Osteoblast (primary cell): Measurements from ENCODE around the gene GATB. TPM values are rescaled to one million over a fixed set of nuclear protein-coding genes. Genes with fewer than 3 reads are reported as not detected.
A peak's percentile ranks its signal among the peaks of the same experiment; 100 is the strongest.

Experiments
- DNase-seq: peaks from one replicate; pipeline ENCODE4 v3.0.0; 2011; ENCODE audit warnings: low spot score, mixed read lengths; ENCODE audit not compliant: insufficient read length; ENCODE audit errors: missing footprints
- H2AFZ ChIP-seq: 2 replicates; pipeline ENCODE4 v1.6.0; 2011; ENCODE audit warnings: mild to moderate bottlenecking, low read length
- H3K27ac ChIP-seq: 2 replicates; pipeline ENCODE4 v1.5.1; 2011; ENCODE audit warnings: mild to moderate bottlenecking, low read depth, low read length, moderate library complexity
- H3K27me3 ChIP-seq: 2 replicates; pipeline ENCODE4 v1.6.0; 2012; ENCODE audit warnings: mild to moderate bottlenecking, control low read depth, inconsistent platforms, low read length, moderate library complexity; ENCODE audit not compliant: insufficient read depth
- H3K36me3 ChIP-seq: 2 replicates; pipeline ENCODE4 v1.5.1; 2011; ENCODE audit warnings: mild to moderate bottlenecking, low read length, control low read depth, moderate library complexity; ENCODE audit not compliant: insufficient read depth
- H3K4me1 ChIP-seq: 2 replicates; pipeline ENCODE4 v1.5.1; 2011; ENCODE audit warnings: mild to moderate bottlenecking, low read length, control low read depth, moderate library complexity; ENCODE audit not compliant: insufficient read depth
- H3K4me2 ChIP-seq: 2 replicates; pipeline ENCODE4 v1.6.0; 2011; ENCODE audit warnings: mild to moderate bottlenecking, low read length; ENCODE audit not compliant: insufficient read depth
- H3K4me3 ChIP-seq: fragments of 200-600 bp; sonication (generic); 3 replicates; pipeline ENCODE4 v1.5.1; 2012; ENCODE audit warnings: mild to moderate bottlenecking, low read length, inconsistent platforms; ENCODE audit not compliant: insufficient read depth
- H3K79me2 ChIP-seq: 2 replicates; pipeline ENCODE4 v1.6.0; 2012; ENCODE audit warnings: mild to moderate bottlenecking, low read length, control low read depth, inconsistent platforms; ENCODE audit not compliant: insufficient read depth
- H3K9me3 ChIP-seq: 2 replicates; pipeline ENCODE4 v1.5.1; 2011; ENCODE audit warnings: low read depth, low read length, control low read depth
- H4K20me1 ChIP-seq: 2 replicates; pipeline ENCODE4 v1.6.0; 2012; ENCODE audit warnings: mild to moderate bottlenecking, low read length, control low read depth; ENCODE audit not compliant: insufficient read depth
- total RNA-seq: library from RNA; depleted of rRNA; stranded (reverse); fragments of >200 nt; gene quantifications from 2 replicates; pipeline ENCODE4 v1.2.3, GENCODE V29; 2012
- TF ChIP-seq, protein P1 (sequence below): IDR thresholded peaks from 2 replicates; pipeline ENCODE4 v1.5.1; 2011; ENCODE audit warnings: mild to moderate bottlenecking, low read depth, low read length, moderate library complexity; ENCODE audit errors: extremely low read depth

The GATB gene
- total RNA-seq, 1 donor: 14.1 TPM

DNA sequence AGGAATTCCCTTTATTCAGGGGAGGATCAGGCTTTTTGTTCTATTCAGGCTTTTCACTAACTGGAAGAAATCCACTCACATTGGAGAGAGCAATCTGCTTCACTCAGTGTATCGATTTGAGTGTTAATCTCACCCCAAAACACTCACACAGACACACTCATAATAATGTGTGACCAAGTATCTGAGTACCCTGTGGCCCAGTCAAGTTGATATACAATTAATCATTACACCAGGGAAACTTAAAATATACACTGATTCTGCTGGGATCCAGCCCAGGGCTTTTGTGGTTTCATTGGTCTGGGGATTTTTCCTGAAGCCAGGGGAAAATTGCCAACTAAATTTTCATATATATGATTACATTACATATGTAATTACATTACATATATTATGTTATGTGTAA is 44.0 kb upstream of the GATB start:
- Histone ChIP-seq H3K27ac (no peak overlapping the region), H4K20me1 (no peaks in the 10 kb centered on the region), H3K4me1 (peaks cover 27% of the 10 kb centered on the region), H3K9me3 (no peaks in the 10 kb centered on the region), H3K4me2 (no peak overlapping the region), H2AFZ (peak overlapping the region; percentile 3), H3K27me3 (no peaks in the 10 kb centered on the region), H3K4me3 (no peak overlapping the region), H3K36me3 (no peaks in the 10 kb centered on the region), H3K79me2 (no peaks in the 10 kb centered on the region)
- TF ChIP-seq, protein P1, sequence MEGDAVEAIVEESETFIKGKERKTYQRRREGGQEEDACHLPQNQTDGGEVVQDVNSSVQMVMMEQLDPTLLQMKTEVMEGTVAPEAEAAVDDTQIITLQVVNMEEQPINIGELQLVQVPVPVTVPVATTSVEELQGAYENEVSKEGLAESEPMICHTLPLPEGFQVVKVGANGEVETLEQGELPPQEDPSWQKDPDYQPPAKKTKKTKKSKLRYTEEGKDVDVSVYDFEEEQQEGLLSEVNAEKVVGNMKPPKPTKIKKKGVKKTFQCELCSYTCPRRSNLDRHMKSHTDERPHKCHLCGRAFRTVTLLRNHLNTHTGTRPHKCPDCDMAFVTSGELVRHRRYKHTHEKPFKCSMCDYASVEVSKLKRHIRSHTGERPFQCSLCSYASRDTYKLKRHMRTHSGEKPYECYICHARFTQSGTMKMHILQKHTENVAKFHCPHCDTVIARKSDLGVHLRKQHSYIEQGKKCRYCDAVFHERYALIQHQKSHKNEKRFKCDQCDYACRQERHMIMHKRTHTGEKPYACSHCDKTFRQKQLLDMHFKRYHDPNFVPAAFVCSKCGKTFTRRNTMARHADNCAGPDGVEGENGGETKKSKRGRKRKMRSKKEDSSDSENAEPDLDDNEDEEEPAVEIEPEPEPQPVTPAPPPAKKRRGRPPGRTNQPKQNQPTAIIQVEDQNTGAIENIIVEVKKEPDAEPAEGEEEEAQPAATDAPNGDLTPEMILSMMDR: no peak
- DNase-seq: peak; percentile 17

DNA sequence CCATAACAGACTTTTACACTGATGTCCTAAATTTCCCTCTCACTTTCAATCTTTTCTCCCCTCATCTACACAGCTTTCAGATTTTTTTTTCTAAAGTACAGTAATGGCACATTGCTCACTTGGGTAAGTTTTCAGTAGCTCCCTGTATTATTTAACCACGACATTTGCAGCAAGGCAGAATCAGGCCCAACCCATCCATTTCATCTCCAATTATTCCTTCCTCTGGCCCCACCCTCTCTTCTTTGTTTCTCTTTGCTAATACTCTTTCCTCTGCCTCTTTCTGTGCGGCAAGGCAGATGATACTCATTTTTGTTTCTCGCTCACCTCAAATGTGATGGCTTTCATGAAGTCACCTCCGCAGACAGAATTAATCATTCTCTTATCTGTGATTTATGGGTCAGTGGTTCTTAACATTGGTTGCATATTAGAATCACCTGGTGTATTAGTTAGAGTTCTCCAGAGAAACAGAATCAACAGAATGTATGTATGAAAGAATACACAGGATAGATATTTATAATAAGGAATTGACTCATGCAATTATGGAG is 43.4 kb upstream of the GATB start:
- no peaks in the 10 kb centered on the region for H3K79me2 ChIP-seq
- H3K4me2 ChIP-seq: no peak overlapping the region
- no peaks in the 10 kb centered on the region for H3K36me3 ChIP-seq
- no peak overlapping the region for H3K27ac ChIP-seq
- no peak for DNase-seq
- H3K9me3 ChIP-seq: no peaks in the 10 kb centered on the region
- H3K4me3 ChIP-seq: no peak overlapping the region
- H3K4me1 ChIP-seq: peaks cover 27% of the 10 kb centered on the region
- TF ChIP-seq, protein P1: no peak
- no peak overlapping the region for H2AFZ ChIP-seq
- H4K20me1 ChIP-seq: no peaks in the 10 kb centered on the region
- no peaks in the 10 kb centered on the region for H3K27me3 ChIP-seq

DNA sequence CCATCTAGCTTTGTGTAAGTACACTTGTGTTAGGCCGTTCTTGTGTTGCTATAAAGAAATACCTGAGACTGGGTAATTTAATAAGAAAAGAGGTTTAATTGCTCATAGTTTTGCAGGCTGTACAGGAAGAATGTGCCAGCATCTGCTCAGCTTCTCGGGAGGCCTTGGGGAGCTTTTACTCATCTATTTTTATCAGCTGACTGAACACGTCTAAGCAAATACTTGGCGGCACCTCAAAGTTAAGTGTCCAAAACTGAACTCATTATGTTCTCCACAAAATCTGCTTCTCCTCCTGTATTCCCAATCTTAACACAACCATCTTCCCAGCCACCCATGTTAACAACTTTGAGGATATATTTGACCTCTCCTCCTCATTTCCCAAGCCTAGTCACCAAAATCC is 42.4 kb upstream of the GATB start:
- no peak overlapping the region for H3K4me3 ChIP-seq
- H3K36me3 ChIP-seq: no peaks in the 10 kb centered on the region
- no peaks in the 10 kb centered on the region for H3K9me3 ChIP-seq
- DNase-seq: no peak
- H3K4me1 ChIP-seq: peaks cover 26% of the 10 kb centered on the region
- no peak overlapping the region for H2AFZ ChIP-seq
- no peaks in the 10 kb centered on the region for H4K20me1 ChIP-seq
- no peak overlapping the region for H3K27ac ChIP-seq
- H3K79me2 ChIP-seq: no peaks in the 10 kb centered on the region
- H3K27me3 ChIP-seq: no peaks in the 10 kb centered on the region
- TF ChIP-seq, protein P1: no peak
- no peak overlapping the region for H3K4me2 ChIP-seq

DNA sequence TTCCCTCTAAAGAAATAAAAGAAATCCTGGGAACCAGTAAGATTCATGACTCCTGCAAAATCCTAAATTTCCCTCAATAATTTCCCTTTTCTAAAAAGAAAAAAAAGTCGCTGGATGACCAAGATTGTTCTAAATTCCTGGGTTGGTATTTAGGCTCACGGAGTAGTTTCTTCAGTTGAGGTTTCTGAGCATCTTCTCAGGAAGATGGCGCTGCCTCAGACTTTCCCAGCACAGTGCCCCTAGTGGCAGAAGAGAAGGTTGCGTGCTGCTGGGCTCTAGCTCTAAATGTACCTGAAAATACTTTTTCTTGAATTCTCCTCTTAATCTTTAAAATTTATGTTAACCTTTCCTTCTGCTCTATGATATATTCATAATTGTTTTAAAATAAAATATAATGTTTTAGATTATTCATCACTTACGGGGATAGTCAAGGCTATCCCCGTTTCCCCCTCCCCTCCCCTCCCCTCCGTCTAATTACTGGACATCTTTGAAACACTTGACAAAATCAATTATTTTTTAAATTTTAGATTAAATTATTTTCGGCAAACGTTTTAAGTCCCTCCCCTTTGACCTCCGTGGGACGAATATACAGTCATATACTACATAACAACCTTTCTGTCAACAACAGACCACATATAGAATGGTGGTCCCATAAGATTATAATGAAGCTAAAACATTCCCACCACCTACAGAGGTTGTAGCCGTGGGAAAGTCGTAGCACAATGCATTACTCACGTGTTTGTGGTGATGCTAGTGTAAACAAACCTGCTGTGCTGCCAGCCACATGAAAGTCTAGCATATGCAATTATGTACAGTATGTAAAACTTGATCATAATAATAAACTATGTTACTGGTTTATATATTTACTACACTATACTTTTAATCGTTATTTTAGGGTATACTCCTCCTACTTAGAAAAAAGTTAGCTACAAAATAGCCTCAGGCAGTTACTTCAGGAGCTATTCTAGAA is 41.0 kb upstream of the GATB start:
- Histone ChIP-seq H3K27me3 (no peaks in the 10 kb centered on the region), H2AFZ (no peak overlapping the region), H3K4me2 (no peak overlapping the region), H3K27ac (no peak overlapping the region), H3K4me3 (no peak overlapping the region), H4K20me1 (no peaks in the 10 kb centered on the region), H3K9me3 (no peaks in the 10 kb centered on the region), H3K4me1 (peaks cover 12% of the 10 kb centered on the region), H3K79me2 (no peaks in the 10 kb centered on the region), H3K36me3 (no peaks in the 10 kb centered on the region)
- TF ChIP-seq, protein P1: peak; percentile 94
- peak; percentile 73 for DNase-seq
